Dedifferentiated amniotic fluid mesenchymal stem cell (primary cell): ENCODE results near the gene NPIPA3.
"Not testable (repeated sequence)": the region's sequence is repeated elsewhere in the genome, so short reads cannot be mapped to it uniquely, and the experiment has no call there.

ENCODE experiments used
- DNase-seq: peaks from one replicate; pipeline ENCODE4 v3.0.0-alpha.2; 2016; ENCODE audit errors: extremely low spot score

NPIPA3 gene

GRCh38 chr16:14703156-14704011 lies at the start of gene NPIPA3:
Gene NPIPA3, plus strand, starts transcription at chr16:14703411. Its CDS starts 5,533 bp downstream, at chr16:14708944.
- not testable (repeated sequence) for DNase-seq

- no peak for DNase-seq
These were observed 45.1 kb upstream of the NPIPA3 start for GRCh38 chr16:14658063-14658462.

GRCh38 chr16:14667347-14668266 lies 35.6 kb upstream of the NPIPA3 start:
- DNase-seq = no peak

GRCh38 chr16:14668556-14669223 lies 34.5 kb upstream of the NPIPA3 start:
- DNase-seq = no peak

GRCh38 chr16:14669776-14670175 lies 33.4 kb upstream of the NPIPA3 start:
- DNase-seq = no peak

GRCh38 chr16:14672403-14672971 lies 30.7 kb upstream of the NPIPA3 start:
- DNase-seq = no peak

- DNase-seq = no peak
These were observed 26.6 kb upstream of the NPIPA3 start for GRCh38 chr16:14676633-14677032.

- no peak for DNase-seq
These were observed 25.6 kb upstream of the NPIPA3 start for GRCh38 chr16:14677627-14678026.

- DNase-seq = no peak
These were observed 24.3 kb upstream of the NPIPA3 start for GRCh38 chr16:14678748-14679497.

GRCh38 chr16:14680396-14680795 lies 22.8 kb upstream of the NPIPA3 start:
- DNase-seq = not testable (repeated sequence)

GRCh38 chr16:14681115-14681514 lies 22.1 kb upstream of the NPIPA3 start:
- no peak for DNase-seq

- DNase-seq = no peak
These were observed 21.1 kb upstream of the NPIPA3 start for GRCh38 chr16:14682121-14682520.

GRCh38 chr16:14685870-14686793 lies 17.1 kb upstream of the NPIPA3 start:
- DNase-seq = peak; percentile 30

GRCh38 chr16:14694129-14694528 lies 9.1 kb upstream of the NPIPA3 start, which contains the start of gene PLA2G10:
Gene PLA2G10, minus strand, starts transcription at chr16:14694308. Its CDS starts 79 bp downstream, at chr16:14694229.
- not testable (repeated sequence) for DNase-seq

GRCh38 chr16:14701859-14702258 lies 1.4 kb upstream of the NPIPA3 start:
- not testable (repeated sequence) for DNase-seq

- not testable (repeated sequence) for DNase-seq
These were observed 539 bp upstream of the NPIPA3 start for GRCh38 chr16:14702672-14703071.

GRCh38 chr16:14733233-14733632 lies 30.0 kb downstream of the NPIPA3 start:
- not testable (repeated sequence) for DNase-seq

GRCh38 chr16:14740832-14741385 lies 37.7 kb downstream of the NPIPA3 start:
- DNase-seq = not testable (repeated sequence)

GRCh38 chr16:14741794-14742193 lies 38.6 kb downstream of the NPIPA3 start:
- DNase-seq = not testable (repeated sequence)
